WTC11 (cell line): ENCODE results near the gene HIP1.
"Not testable (repeated sequence)": the region's sequence is repeated elsewhere in the genome, so short reads cannot be mapped to it uniquely, and the experiment has no call there.

ENCODE experiments used
- ATF2 ChIP-seq: sonication (generic); formaldehyde crosslinking; IDR thresholded peaks from 2 replicates; pipeline ENCODE4 v1.8.1; 2022; ENCODE audit warnings: low read depth, missing genetic modification reagents, borderline replicate concordance
- CREB1 ChIP-seq: sonication (generic); formaldehyde crosslinking; IDR thresholded peaks from 2 replicates; pipeline ENCODE4 v1.8.0; 2023; ENCODE audit warnings: mild to moderate bottlenecking, missing genetic modification reagents
- CTCF ChIP-seq: fragments of 200-600 bp; IDR thresholded peaks from 2 replicates; pipeline ENCODE4 v1.8.0; 2022; ENCODE audit warnings: antibody characterized with exemption
- ESRRA ChIP-seq: sonication (generic); formaldehyde crosslinking; IDR thresholded peaks from 2 replicates; pipeline ENCODE4 v1.8.1; 2022; ENCODE audit warnings: mild to moderate bottlenecking, missing genetic modification reagents, borderline replicate concordance
- IRF1 ChIP-seq: sonication (generic); formaldehyde crosslinking; IDR thresholded peaks from 2 replicates; pipeline ENCODE4 v1.8.0; 2023; ENCODE audit warnings: missing genetic modification reagents
- NFE2L1 ChIP-seq: sonication (generic); formaldehyde crosslinking; IDR thresholded peaks from 2 replicates; pipeline ENCODE4 v1.8.1; 2023; ENCODE audit warnings: missing genetic modification reagents
- PRRX2 ChIP-seq: fragments of 250-450 bp; sonication (Bioruptor Pico); IDR thresholded peaks from 2 replicates; pipeline ENCODE4 v1.8.0; 2021; ENCODE audit warnings: mild to moderate bottlenecking
- STAT6 ChIP-seq: sonication (generic); formaldehyde crosslinking; conservative IDR thresholded peaks from 2 replicates; pipeline ENCODE4 v1.8.1; 2023; ENCODE audit warnings: mild to moderate bottlenecking, low read depth, missing genetic modification reagents, moderate library complexity
- TP53 ChIP-seq: sonication (generic); formaldehyde crosslinking; IDR thresholded peaks from 2 replicates; pipeline ENCODE4 v1.8.1; 2023; ENCODE audit warnings: mild to moderate bottlenecking, missing genetic modification reagents
- ZNF396 ChIP-seq: fragments of 250-450 bp; sonication (Bioruptor Pico); IDR thresholded peaks from 2 replicates; pipeline ENCODE4 v1.8.0; 2021; ENCODE audit warnings: mild to moderate bottlenecking, moderate library complexity, borderline replicate concordance
- ZNF671 ChIP-seq: fragments of 250-450 bp; sonication (Bioruptor Pico); IDR thresholded peaks from 2 replicates; pipeline ENCODE4 v1.8.0; 2021; ENCODE audit warnings: mild to moderate bottlenecking

GRCh38 chr7:75609416-75609815 lies 129.3 kb downstream of the HIP1 start:
- TF ChIP-seq CTCF; NFE2L1; STAT6 (CRISPR knock-in tag); ZNF396 (CRISPR knock-in tag); ESRRA; IRF1 (CRISPR knock-in tag); PRRX2 (CRISPR knock-in tag); CREB1 (CRISPR knock-in tag); ZNF671 (CRISPR knock-in tag); TP53; ATF2 (CRISPR knock-in tag): not testable (repeated sequence)
